HG03520 (cell line): ENCODE measurements around the gene TUFT1.

Source experiments
- ATAC-seq: cut with Tn5 transposase; IDR thresholded peaks from one replicate; pipeline ENCODE4 v1.9.1; 2021; ENCODE audit warnings: mild to moderate bottlenecking, moderate library complexity; ENCODE audit not compliant: unreplicated experiment

The TUFT1 gene

GRCh38 chr1:151536499-151536898 lies 3.6 kb upstream of the TUFT1 start:
- ATAC-seq = no peak

GRCh38 chr1:151537112-151537511 lies 3.0 kb upstream of the TUFT1 start:
- no peak for ATAC-seq

GRCh38 chr1:151539321-151540020 lies 638 bp upstream of the TUFT1 start:
- peak; percentile 25 for ATAC-seq

- no peak for ATAC-seq
These were observed 871 bp downstream of the TUFT1 start for GRCh38 chr1:151540982-151541377.

- ATAC-seq = no peak
These were observed 1.6 kb downstream of the TUFT1 start for GRCh38 chr1:151541752-151542151.

GRCh38 chr1:151542710-151543129 lies 2.6 kb downstream of the TUFT1 start:
- no peak for ATAC-seq

GRCh38 chr1:151545542-151545941 lies 5.4 kb downstream of the TUFT1 start:
- no peak for ATAC-seq

- ATAC-seq = no peak
These were observed 6.2 kb downstream of the TUFT1 start for GRCh38 chr1:151546011-151546925.

GRCh38 chr1:151547119-151547899 lies 7.2 kb downstream of the TUFT1 start:
- no peak for ATAC-seq

GRCh38 chr1:151547900-151548230 lies 7.8 kb downstream of the TUFT1 start:
- ATAC-seq = no peak

GRCh38 chr1:151549199-151549598 lies 9.1 kb downstream of the TUFT1 start:
- ATAC-seq = no peak

GRCh38 chr1:151553659-151554058 lies 13.6 kb downstream of the TUFT1 start:
- ATAC-seq = no peak

- ATAC-seq = no peak
These were observed 15.9 kb downstream of the TUFT1 start for GRCh38 chr1:151556052-151556451.

GRCh38 chr1:151562661-151563060 lies 22.6 kb downstream of the TUFT1 start:
- ATAC-seq = no peak

- ATAC-seq = no peak
These were observed 23.3 kb downstream of the TUFT1 start for GRCh38 chr1:151563376-151563775.

- no peak for ATAC-seq
These were observed 25.5 kb downstream of the TUFT1 start for GRCh38 chr1:151565502-151566189.

- no peak for ATAC-seq
These were observed 28.5 kb downstream of the TUFT1 start for GRCh38 chr1:151568626-151569088.

- no peak for ATAC-seq
These were observed 30.7 kb downstream of the TUFT1 start for GRCh38 chr1:151570819-151571218.

- ATAC-seq = no peak
These were observed 34.7 kb downstream of the TUFT1 start for GRCh38 chr1:151574575-151575529.

GRCh38 chr1:151577173-151577572 lies 37.1 kb downstream of the TUFT1 start:
- no peak for ATAC-seq
